Measurements from ENCODE around the gene RRP8.
A peak's percentile ranks its signal among the peaks of the same experiment; 100 is the strongest.

RRP8 gene

DNA sequence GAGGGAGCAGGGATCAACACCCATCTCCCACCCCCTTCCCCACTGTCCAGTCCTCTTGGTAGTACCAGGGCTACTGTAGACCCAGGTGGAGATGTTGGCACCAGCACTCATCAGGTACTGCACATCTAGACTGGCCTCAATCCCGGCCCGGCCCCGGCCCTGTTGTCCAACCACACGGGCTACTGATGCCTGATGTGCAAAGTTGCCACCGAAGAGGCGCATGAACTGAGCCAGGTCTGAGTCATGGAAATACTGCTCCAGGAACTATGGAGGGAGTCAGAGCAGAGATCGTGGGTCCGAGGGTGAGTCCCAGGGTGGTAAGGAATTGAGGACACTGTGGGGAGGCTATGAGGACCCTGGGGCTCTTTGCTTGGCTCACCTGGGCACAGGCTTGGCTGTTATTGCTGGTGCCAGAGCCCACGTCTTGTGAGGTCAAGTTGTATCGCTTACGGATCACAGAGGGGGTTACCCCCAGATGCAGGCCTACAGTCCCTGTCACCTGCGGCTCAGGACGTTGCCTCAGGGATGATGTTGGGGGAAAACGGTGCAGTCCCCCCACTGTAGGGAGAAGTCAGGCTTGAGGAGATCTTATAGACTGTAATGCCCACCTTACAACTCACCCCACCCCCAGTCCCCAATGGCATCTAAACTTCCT, 13.3 kb upstream of the RRP8 start:
- no peak for DNase-seq (ENCODE audit: low read depth)
- no peak for TF ChIP-seq CTCF (IDR thresholded peaks at IDR 0.05; ENCODE audit: insufficient read depth, low read depth, low read length, missing control alignments)
- H3K4me3 ChIP-seq (ENCODE audit: low read length), result no peak overlapping the region

DNA sequence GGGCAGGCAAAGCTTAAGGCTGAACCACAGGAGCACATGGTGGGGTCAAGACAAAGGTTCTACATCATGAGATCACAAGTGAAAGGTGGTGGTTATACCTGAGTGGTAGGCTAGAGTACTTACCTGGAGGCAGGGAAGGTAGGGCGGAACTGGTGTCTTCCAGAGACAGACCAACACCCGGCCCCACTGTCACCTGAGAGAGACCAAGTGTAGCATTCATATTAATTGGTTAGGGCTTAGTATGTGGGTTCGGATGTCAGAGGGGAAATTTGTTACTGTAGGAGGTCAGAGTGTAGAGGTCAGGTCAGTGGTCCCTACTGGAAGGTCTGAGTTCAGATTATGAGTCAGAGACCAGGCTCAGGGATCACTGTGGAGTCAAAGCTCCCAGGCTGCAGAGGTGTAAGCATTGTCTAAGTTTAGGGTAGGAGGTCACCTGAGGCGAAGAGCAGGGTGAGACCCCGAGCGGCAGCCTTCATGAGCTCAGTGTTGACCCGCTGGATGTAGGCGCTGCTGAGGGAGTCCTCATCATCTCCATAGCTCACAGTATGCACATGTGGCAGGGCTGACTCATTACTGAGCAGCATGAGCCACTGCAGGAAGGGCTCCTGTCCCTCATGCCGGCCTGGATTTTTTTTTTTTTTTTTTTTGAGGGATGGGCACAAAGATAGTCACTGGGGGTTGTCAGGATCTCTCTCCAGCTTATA, 12.6 kb upstream of the RRP8 start:
- H3K4me3 ChIP-seq (ENCODE audit: low read length), result no peak overlapping the region
- peak; percentile 13 for DNase-seq (ENCODE audit: low read depth)
- no peak for TF ChIP-seq CTCF (IDR thresholded peaks at IDR 0.05; ENCODE audit: insufficient read depth, low read depth, low read length, missing control alignments)

- no peak for DNase-seq (ENCODE audit: low read depth)
- no peak for TF ChIP-seq CTCF (IDR thresholded peaks at IDR 0.05; ENCODE audit: insufficient read depth, low read depth, low read length, missing control alignments)
Measured at GRCh38 chr11:6615046-6615445, 11.6 kb upstream of the RRP8 start.

GRCh38 chr11:6614446-6614845, 11.0 kb upstream of the RRP8 start:
- TF ChIP-seq CTCF (IDR thresholded peaks at IDR 0.05; ENCODE audit: insufficient read depth, low read depth, low read length, missing control alignments), result no peak
- H3K4me3 ChIP-seq (ENCODE audit: low read length), result no peak overlapping the region
- DNase-seq (ENCODE audit: low read depth), result no peak

More at GRCh38 chr11:6615046-6615445, 11.6 kb upstream of the RRP8 start:
- no peak overlapping the region for H3K4me3 ChIP-seq (ENCODE audit: low read length)

DNA sequence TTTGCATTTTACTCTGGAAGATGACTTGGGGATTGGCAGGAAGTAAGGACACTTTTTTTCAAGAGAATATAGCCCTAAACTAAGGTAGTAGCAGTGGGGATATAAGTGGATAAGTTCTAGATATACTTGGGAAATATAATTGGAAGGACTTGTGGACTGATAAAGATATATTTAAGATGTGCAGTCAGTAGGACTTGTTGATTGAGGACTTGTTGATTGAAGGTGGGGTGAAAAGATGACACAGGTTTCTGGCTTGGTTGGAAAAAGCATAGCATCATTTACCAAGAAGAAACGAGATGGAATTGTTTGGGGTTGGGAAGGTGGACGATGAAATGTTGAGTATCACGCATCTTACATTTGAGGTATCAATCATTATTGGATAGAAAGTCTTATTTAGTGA, 10.1 kb upstream of the RRP8 start:
- H3K4me3 ChIP-seq (ENCODE audit: low read length), result no peak overlapping the region
- no peak for TF ChIP-seq CTCF (IDR thresholded peaks at IDR 0.05; ENCODE audit: insufficient read depth, low read depth, low read length, missing control alignments)
- no peak for DNase-seq (ENCODE audit: low read depth)

GRCh38 chr11:6612213-6613041, 9.0 kb upstream of the RRP8 start, which contains the start of gene TAF10:
TSS of gene TAF10 (minus strand) at chr11:6612216. CDS start at chr11:6612189, 27 bp downstream.
- H3K4me3 ChIP-seq (ENCODE audit: low read length), result peak within 1 kb of the TSS; percentile 78
- DNase-seq (ENCODE audit: low read depth), result peak; percentile 98
- TF ChIP-seq CTCF (IDR thresholded peaks at IDR 0.05; ENCODE audit: insufficient read depth, low read depth, low read length, missing control alignments), result peak; percentile 43
